ENCODE measurements around the gene HOMER1. TPM values are rescaled to one million over a fixed set of nuclear protein-coding genes. Genes with fewer than 3 reads are reported as not detected.

Gene HOMER1
- total and polyA plus RNA-seq, 10 of the 15 experiments (the other 5 are each of a cell fraction or from before 2014, with no cell fraction given): 0.96 to 22.0 (median 7.5) TPM

GRCh38 chr5:79508354-79508753, 5.6 kb downstream of the HOMER1 start:
- RAD21 ChIA-PET (ENCODE audit: unreplicated experiment): no interaction called here
- in situ Hi-C loops (cut with MboI) (no loop called here), intact Hi-C loops (cut with micrococcal nuclease; ENCODE audit: unreplicated experiment) (no loop called here)
- H3K9ac ChIP-seq (ENCODE audit: control insufficient read depth, insufficient read depth, low read length): no peak overlapping the region
- no peak for FAIRE-seq
- WGBS (ENCODE audit: insufficient coverage, insufficient replicate concordance, low lambda C conversion rate, missing lambda C conversion rate): 13% methylated on average over 2 of the region's 2 CpGs
- no peak for DNase-seq (ENCODE audit: low read depth, low spot score)
- no peak overlapping the region for H3K27ac ChIP-seq (ENCODE audit: control insufficient read depth, insufficient read depth)
- no TSS peak for BruUV-seq (replicated peaks)
- ATAC-seq: peak; percentile 60
- no peaks in the 10 kb centered on the region; the same call in 2 of the 3 replicates for H3K9me3 ChIP-seq (replicated peaks; ENCODE audit: control insufficient read depth, insufficient read depth, low read length)
- SMC1A ChIA-PET (ENCODE audit: uncharacterized antibody, unreplicated experiment): interaction anchor here (0.5 to 1.8 kb wide), 5 partner anchors 9 to 27 kb away, joined by 3 to 5 read pairs (median 5); no protein-coding TSS in a partner anchor
- no peaks in the 10 kb centered on the region for H4K20me1 ChIP-seq (ENCODE audit: control insufficient read depth, insufficient read depth)
- peaks cover 0 to 2% of the 10 kb centered on the region in 2 experiments; a peak in 2 of 4 replicates for H3K27me3 ChIP-seq (replicated peaks in 1 of 2; ENCODE audit: control insufficient read depth in 2 of 2, insufficient read depth in 2 of 2, low read length in 1 of 2)
- no peaks in the 10 kb centered on the region; the same call in 1 of the 2 replicates for H3K4me1 ChIP-seq (ENCODE audit: control insufficient read depth, insufficient read depth, low read length)
- H3K79me2 ChIP-seq (ENCODE audit: control insufficient read depth, insufficient read depth, low read length): no peaks in the 10 kb centered on the region; the same call in none of the 2 replicates
- peak overlapping the region; percentile 35; the same call in 1 of the 2 replicates for H3K4me2 ChIP-seq (ENCODE audit: control insufficient read depth, insufficient read depth)
- no peaks in the 10 kb centered on the region for H3K36me3 ChIP-seq (ENCODE audit: control insufficient read depth in 2 of 2, insufficient read depth in 2 of 2, low read length in 1 of 2)
- CTCF ChIA-PET: interaction anchor here (0.8 to 1.8 kb wide), 2 partner anchors 8 to 43 kb away, joined by 3 to 4 read pairs; no protein-coding TSS in a partner anchor
- peak; percentile 85 for TF ChIP-seq PKNOX1 (IDR thresholded peaks at IDR 0.05)
- peak; percentile 40; the same call in 1 of the 2 replicates for TF ChIP-seq SPI1 (IDR thresholded peaks at IDR 0.05; ENCODE audit: borderline replicate concordance, insufficient read depth, low read depth, low read length)
- TF ChIP-seq PBX3 (IDR thresholded peaks at IDR 0.05; ENCODE audit: insufficient replicate concordance, low read depth, low read length): peak; percentile 62
- TF ChIP-seq CHD2 (IDR thresholded peaks at IDR 0.05; ENCODE audit: borderline replicate concordance, low read depth, low read length): no peak
- H2AFZ ChIP-seq (ENCODE audit: control insufficient read depth, low read depth, low read length): 0 out of 2 replicates have a peak overlapping the region, but pooled peaks have one; percentile 17
- POLR2A ChIA-PET: interaction anchor here (1.0 to 1.2 kb wide), 3 partner anchors 14 to 104 kb away, joined by 4 to 6 read pairs (median 4); no protein-coding TSS in a partner anchor
- no peak overlapping the region for H3K4me3 ChIP-seq

All from GM12878 (cell line).